ENCODE measurements around the gene NKAIN2. TPM values are rescaled to one million over a fixed set of nuclear protein-coding genes. Genes with fewer than 3 reads are reported as not detected.

Gene NKAIN2
- total and polyA plus RNA-seq, 12 donors: 0.07 to 3.0 (median 0.28) TPM; not detected in 1

- H3K4me3 ChIP-seq: no peak overlapping the region
- H3K27me3 ChIP-seq: no peaks in the 10 kb centered on the region
- no peaks in the 10 kb centered on the region for H3K4me1 ChIP-seq
- no peak for ATAC-seq
- no peaks in the 10 kb centered on the region for H3K9me3 ChIP-seq
- 86 to 89% methylated on average over 6 of the region's 6 CpGs for WGBS, 2 donors
- H3K27ac ChIP-seq: no peak overlapping the region
- DNase-seq: no peak
- H3K36me3 ChIP-seq: no peaks in the 10 kb centered on the region
- intact Hi-C loops (cut with DNase I): no loop called here
- TF ChIP-seq CTCF (IDR thresholded peaks at IDR 0.05): no peak
These were observed 99.2 kb downstream of the NKAIN2 start for GRCh38 chr6:123902738-123903313.

GRCh38 chr6:123904228-123904627 is 100.6 kb downstream of the NKAIN2 start:
- intact Hi-C loops (cut with DNase I): no loop called here
- no peaks in the 10 kb centered on the region for H3K4me1 ChIP-seq
- ATAC-seq: no peak
- no peaks in the 10 kb centered on the region for H3K9me3 ChIP-seq
- no peak for TF ChIP-seq CTCF (IDR thresholded peaks at IDR 0.05)
- H3K27ac ChIP-seq: no peak overlapping the region
- H3K36me3 ChIP-seq: no peaks in the 10 kb centered on the region
- H3K27me3 ChIP-seq: no peaks in the 10 kb centered on the region
- H3K4me3 ChIP-seq: no peak overlapping the region
- WGBS, 2 donors: 79 to 87% methylated on average over 2 of the region's 2 CpGs
- DNase-seq: no peak

- no peak for TF ChIP-seq CTCF (IDR thresholded peaks at IDR 0.05)
- ATAC-seq (no peak), DNase-seq (no peak)
- 89 to 91% methylated on average over 2 of the region's 2 CpGs for WGBS, 2 donors
- Histone ChIP-seq H3K9me3 (no peaks in the 10 kb centered on the region), H3K27me3 (no peaks in the 10 kb centered on the region), H3K4me1 (no peaks in the 10 kb centered on the region), H3K27ac (no peak overlapping the region), H3K4me3 (no peak overlapping the region), H3K36me3 (no peaks in the 10 kb centered on the region)
- intact Hi-C loops (cut with DNase I): no loop called here
These were observed 105.1 kb downstream of the NKAIN2 start for GRCh38 chr6:123908797-123909196.

- no peak for TF ChIP-seq CTCF (IDR thresholded peaks at IDR 0.05)
- Histone ChIP-seq H3K27ac (no peak overlapping the region), H3K4me1 (no peaks in the 10 kb centered on the region), H3K9me3 (no peaks in the 10 kb centered on the region), H3K27me3 (no peaks in the 10 kb centered on the region), H3K36me3 (no peaks in the 10 kb centered on the region), H3K4me3 (no peak overlapping the region)
- 57 to 64% methylated on average over 2 of the region's 2 CpGs for WGBS, 2 donors
- intact Hi-C loops (cut with DNase I): no loop called here
- ATAC-seq (no peak), DNase-seq (no peak)
These were observed 106.3 kb downstream of the NKAIN2 start for GRCh38 chr6:123909989-123910388.

Measured in heart right ventricle (tissue), 16 donors.